Suprapubic skin (tissue), 3 donors: ENCODE results near the gene EEA1.

Experiments used
- EP300 ChIP-seq: sonication (generic); formaldehyde crosslinking; IDR thresholded peaks from one replicate; pipeline ENCODE4 v1.6.1; 2017; ENCODE audit warnings: antibody characterized with exemption
- TF ChIP-seq, protein P1 (sequence below), 2 donors: fragments of 200-600 bp in 1 of 2; fragments of 450-650 bp in 1 of 2; sonication (generic) in 1 of 2; IDR thresholded peaks; one replicate each; pipeline ENCODE4 v1.5.1; 2016 to 2019; ENCODE audit warnings: antibody characterized with exemption in 2 of 2, mild to moderate bottlenecking in 1 of 2, moderate library complexity in 1 of 2

GRCh38 chr12:92928962-92929915 is at the start of gene EEA1:
- TF ChIP-seq, protein P1, sequence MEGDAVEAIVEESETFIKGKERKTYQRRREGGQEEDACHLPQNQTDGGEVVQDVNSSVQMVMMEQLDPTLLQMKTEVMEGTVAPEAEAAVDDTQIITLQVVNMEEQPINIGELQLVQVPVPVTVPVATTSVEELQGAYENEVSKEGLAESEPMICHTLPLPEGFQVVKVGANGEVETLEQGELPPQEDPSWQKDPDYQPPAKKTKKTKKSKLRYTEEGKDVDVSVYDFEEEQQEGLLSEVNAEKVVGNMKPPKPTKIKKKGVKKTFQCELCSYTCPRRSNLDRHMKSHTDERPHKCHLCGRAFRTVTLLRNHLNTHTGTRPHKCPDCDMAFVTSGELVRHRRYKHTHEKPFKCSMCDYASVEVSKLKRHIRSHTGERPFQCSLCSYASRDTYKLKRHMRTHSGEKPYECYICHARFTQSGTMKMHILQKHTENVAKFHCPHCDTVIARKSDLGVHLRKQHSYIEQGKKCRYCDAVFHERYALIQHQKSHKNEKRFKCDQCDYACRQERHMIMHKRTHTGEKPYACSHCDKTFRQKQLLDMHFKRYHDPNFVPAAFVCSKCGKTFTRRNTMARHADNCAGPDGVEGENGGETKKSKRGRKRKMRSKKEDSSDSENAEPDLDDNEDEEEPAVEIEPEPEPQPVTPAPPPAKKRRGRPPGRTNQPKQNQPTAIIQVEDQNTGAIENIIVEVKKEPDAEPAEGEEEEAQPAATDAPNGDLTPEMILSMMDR (IDR thresholded peaks at IDR 0.05) = peak in 1 of 2 donors; percentile 28
- no peak for TF ChIP-seq EP300
